GM18907 (cell line): ENCODE results near the gene CDON.

Experiments
- ATAC-seq: cut with Tn5 transposase; IDR thresholded peaks from one replicate; pipeline ENCODE4 v1.9.1; 2021; ENCODE audit warnings: mild to moderate bottlenecking, moderate library complexity; ENCODE audit not compliant: unreplicated experiment

CDON gene

DNA sequence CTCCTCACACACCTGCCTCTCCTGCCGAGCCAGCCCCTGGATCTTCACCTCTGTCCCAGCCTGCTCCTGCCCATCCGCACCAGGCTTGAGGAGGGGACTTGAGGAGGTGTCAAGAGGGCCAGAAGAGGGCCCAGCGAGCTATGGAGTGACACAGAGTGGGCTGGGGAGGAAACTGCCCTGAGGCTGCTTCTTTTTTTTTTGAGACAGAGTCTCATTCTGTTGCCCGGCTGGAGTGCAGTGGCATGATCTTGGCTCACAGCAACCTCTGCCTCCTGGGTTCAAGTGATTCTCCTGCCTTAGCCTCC is 21.9 kb upstream of the CDON start:
- ATAC-seq = no peak

DNA sequence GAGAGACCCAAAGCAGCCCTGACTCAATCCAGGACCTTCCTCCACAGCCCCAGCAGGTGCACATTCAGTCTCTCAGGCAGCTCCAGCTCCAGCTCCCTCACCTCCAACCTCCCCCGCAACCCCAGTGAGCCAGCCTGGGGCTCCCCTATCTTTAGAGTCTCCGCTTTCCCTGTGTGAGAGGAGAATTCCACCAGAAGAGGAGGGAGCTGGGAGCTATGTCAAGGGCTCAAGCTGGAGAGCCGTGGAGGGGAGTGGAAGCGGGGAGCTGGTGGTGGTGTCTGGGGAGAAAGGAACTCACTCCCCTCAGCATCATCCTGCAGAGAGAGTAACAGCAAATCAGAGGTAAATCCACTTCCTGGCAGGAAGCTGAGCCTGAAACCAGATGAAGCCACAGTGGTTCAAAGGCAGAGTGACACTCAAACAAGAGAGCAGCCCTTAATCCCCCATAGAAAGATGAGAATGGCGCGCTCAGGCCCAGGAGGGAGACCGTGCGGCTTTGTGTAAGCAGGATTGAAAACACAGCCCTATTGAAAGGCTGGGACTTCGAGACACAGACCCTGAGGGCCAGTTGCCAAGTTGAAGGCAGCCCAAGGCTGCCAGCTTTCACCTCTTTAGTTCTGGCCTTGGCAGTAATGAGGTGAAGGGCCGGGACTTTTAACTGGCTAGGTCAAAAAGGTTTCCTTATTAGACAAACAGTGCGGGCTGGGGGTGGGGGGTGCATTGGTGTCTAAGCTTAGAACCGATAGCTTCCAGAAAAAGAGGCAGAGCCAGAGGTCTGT is 21.4 kb upstream of the CDON start:
- no peak for ATAC-seq

DNA sequence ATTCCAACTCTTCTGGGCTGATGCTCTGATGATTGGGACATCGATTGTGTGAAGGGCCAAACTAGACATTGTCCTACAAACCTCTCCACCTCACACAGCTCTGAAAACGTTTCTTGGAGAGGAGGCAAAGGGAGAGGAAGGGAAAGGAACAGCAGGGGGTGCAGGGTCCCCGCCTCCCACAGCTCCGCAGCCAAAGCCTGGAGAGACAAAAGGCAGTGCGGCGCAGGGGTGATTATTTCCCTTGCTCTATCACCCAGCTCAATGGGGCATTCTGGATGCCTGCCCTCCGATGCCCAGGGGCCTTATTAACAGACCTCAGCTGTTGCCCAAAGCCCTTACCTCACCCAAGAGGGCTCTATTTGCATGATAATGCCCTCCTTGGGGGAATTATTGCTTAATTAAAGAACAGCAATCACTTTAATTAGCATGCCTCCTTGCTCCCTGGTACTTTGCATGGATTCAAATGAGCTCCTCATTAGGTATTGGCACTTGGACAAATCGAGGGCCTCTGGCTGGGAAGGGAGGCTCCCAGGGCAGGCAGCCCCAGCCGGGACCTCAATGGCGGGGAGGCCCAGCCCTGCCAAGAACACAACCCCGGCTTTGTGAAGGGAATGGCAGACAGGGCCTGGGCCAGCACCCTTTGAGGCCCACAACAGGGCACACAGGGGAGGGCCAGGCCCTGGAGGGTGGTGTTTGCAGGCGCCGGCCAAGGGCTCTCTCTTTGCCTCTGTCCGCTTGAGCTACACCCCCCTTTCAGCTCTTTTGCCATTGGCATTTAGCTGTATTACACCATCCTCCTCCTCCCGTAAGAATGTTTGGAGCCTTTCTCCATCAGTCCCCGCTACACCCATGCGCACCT is 19.8 kb upstream of the CDON start:
- ATAC-seq = no peak

DNA sequence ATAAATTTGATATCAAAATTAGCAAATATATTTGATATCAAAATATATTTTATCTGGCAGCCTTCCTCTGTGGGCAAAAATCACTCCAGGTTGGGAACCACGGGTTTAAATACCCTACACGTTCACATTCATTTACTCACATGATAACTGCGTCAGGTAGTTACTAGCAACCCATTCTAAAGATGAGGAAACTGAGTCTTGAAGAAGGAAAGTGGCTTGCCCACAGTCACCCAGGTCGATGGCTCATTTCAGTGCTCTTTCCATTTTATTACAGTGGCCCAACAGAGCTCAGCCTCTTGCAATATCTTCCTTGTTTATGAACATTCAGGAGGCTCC is 19.2 kb upstream of the CDON start:
- ATAC-seq = no peak

DNA sequence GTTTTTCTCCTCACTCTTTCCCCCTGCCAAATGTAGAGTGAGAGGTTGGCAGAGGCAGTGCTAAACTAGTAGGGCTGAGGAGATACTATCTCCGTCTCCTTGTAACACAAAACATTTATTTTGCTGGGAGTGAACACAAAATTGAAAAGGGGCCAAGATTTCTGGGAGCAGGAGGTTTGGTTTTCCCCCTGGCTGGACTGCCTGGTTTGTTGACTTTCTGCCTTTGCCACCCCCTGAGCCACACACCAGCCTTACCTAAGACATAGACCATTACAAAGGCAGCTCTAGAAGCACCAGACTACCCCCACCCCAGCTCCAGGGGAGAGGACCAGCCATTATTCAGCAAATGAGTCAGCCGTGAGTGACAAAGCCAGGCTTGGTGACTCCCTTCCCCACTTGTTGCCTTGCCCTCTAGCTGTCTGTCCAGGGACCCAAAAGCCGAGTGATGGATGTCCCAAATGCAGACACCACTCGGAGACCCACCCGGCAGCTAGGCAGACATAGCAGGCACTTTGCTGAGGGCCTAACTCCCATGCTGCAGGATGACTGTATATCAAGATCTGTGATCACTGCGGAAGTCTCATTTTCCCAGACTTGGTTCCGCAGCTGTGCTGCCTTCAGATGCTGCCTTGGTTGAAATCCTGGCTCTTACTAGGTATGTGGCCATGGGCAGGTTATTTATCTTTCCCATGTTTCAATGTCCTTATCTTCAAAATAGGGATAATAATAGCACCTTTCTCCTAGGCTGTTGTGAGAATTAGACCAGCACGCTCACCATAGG is 17.7 kb upstream of the CDON start:
- no peak for ATAC-seq

DNA sequence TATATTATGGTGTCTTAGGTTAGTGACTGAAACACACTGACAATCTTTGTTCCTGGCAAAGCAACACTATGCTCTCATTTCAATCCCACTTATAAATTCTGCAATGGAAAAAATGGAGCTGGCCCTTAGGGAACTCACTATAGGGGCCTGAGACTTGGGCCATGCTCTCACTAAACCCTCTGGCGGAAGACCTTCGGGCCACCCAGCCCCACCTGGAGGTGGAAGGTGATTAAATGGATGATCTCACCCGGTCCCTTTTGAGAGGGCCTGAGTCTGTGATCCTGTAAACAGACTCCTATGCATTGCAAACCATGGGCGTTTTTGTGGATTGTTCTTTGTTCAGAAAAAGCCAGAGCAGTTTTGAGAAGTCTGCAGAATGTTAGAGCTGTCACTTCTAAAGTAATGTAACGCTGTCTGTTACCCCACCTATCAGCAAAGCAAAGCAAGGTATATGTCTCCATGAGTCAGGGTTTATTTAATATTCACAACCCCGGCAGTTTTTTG is 17.0 kb upstream of the CDON start:
- no peak for ATAC-seq

DNA sequence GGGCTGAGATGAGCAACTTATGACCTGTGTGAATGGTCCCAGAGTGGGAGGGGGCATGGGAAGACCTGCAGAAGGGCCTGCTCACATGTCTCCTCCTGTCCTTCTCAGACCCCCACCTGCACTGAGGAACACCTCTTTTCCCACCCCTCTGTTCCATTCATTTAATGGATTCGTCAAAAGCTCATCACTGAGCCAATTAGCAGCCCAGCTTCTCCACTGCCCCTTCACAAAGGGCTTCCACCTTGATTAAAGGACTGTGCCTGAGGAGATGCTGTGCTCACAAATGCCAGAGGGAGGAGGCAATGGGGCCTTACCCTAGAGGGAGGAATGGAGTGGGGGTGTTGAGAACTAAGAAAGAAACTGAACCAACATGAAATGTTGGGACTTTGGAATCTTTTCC is 14.0 kb upstream of the CDON start:
- ATAC-seq = no peak

DNA sequence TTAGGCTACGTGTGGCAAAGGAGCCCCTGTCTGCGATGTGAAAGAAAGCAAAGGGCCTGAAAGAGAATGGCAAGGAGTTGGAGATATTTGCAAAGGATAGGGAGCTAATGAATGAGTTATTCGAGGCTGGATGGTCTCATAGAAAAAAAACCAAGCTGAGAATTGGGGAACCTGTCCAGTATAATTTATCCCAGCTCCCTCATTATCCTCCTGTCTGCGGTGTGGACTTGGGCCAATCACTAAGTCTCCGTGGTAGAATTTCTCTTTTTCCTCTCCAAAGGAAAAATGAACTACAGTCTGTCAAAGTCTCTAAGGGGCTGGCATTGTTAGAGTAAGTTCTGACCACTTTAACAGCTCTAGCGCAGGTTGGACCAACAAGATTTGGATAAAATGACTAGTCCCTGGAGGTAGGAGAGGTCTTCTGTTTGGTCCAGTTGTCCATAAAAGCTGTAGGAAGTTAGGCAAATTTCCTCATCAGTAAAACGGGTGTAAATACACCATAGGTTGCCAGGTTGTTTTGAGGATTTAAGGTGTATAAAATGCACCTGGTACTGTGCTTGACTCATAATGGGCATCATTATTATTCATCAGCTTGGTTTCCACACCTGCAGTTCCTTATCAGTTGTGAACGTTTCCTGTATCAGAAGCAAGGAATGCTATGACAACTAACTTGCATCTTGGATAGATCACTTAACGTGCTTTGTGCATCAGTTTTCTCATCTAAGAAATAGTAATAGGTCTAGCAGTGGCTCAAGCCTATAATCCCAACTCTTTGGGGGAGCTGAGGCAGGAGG is 10.3 kb upstream of the CDON start:
- no peak for ATAC-seq

DNA sequence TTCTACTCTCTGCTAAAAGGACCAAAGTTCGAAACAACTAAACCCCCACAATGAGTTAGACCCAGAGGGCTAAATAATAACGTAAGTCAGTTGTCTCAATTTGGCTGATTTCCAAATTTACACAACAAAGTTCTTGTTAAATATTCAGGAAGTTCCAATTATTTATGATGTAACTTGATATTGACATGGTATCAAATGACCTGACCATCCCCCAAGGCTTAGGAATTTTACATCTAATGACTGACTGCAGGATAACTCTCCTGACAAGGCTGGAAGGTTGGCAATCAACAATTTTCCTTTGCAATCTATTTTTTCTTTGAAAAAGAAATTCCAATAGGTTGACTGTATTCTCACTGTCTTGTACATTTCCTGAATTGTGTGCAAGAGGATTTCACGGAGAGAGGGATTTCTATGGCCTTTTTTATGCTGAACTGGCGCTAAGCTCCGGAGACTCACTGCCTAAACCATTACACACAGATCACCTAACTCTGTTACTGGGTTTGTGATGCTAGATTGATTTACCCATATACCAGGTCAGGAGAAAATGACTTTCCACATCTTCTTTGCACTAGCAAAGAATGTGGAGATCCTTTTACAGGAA is 9.6 kb upstream of the CDON start:
- no peak for ATAC-seq

DNA sequence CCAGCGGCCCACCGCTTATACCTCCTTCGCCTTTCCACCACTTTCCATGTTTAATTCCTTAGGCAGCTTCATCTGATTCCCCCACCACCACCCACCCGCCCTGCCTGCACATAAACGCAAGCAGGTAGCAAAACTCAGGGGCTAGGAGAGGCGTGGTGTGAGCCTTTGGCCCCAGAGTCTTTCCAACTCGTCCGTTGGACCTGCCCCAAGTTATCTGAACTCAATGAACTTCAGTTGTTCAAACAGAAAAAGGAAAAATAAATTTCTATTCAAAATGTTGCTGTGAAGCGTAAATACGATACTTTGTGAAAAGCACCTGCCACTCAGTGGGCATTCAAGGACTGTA is 814 bp upstream of the CDON start:
- no peak for ATAC-seq

DNA sequence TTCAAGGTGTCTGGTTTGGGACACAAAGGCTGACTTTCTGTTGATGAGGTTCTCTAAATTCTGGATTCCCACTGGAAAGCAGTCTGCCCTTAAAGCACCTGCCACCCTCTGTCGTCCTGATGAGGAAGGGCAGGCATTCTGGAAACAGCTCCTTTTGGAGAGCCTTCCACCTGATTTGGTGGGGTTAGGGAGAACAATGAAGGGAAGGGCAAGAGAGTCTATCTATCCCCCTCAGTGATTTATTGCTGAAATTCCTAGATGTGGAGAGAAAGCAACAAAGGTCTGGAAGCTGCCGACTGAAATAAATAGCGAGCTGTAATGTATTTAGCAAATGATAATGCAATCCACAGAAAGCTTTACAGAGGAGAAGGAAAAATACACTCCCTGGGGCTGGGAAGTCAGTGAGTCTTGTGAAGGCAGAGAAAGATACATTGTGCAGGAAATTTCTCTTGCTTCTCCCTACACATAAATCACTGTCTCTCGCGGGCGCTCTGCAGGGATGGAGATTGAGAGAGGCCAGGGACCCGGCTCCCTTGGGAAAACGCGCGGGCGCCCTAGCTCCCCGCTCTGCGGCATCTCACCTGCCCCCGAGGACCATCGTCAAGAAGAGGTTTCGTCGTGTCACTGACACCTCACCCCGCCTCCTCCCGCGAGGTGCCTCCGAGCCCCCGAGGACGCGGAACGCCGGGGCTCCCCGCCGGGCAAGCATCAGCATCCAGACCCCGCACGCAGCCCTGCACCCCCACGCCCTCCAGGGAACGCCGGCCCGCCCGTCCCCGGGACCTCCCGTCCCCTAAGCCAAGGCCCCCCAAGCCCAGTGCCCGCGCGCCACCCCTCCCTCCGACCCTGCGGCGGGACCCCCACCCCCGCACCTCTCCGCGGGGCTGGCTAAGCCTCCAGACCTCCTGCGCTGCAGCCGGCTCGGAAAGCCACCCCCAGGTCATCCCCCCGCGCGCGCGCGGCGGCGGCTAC is 673 bp downstream of the CDON start:
- peak; percentile 3 for ATAC-seq

DNA sequence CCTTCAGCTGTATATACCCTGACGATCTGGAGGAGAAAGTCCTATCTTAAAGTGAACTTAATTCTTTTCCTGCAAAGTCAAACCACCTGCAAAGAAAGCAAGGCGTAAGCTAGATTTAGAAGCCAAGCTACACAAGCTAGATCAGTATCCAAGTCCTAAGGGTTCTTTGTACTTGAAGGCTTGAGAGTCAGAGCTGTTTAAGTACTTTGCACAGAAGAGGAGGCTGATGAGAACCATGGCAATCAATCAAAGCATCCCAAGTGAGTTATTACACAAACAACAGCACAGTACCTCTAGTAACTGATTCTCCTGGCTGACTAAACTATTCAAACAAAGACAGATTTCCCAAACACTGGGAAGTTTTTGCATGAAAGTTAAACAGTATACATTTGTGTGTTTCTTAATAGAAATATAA is 1.9 kb downstream of the CDON start:
- ATAC-seq = no peak

DNA sequence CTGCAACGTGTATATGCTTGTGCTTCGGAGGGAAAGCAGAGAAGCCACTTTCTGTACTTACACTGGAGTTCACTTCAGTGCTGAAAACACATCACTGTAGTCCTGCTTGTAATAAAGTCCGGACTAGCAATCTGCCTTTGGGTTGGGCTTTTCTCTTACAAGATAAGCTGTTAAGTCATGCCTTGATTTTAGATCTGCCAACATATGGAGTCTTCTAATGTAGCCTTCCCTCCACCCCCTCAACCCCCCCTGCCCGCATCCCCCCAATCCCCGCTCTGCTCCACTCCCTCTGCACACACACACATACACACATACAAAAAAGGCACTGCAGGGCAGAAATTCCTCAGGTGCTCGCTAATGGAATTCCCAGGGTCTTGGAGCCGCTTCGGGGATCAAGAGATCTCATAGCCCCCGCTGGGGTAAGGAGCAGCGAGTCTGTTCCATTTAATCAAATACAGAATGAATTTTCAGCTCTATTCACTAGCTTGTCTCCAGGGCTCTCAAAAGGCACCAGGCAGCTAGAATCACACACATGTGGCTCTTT is 3.4 kb downstream of the CDON start:
- ATAC-seq = no peak

DNA sequence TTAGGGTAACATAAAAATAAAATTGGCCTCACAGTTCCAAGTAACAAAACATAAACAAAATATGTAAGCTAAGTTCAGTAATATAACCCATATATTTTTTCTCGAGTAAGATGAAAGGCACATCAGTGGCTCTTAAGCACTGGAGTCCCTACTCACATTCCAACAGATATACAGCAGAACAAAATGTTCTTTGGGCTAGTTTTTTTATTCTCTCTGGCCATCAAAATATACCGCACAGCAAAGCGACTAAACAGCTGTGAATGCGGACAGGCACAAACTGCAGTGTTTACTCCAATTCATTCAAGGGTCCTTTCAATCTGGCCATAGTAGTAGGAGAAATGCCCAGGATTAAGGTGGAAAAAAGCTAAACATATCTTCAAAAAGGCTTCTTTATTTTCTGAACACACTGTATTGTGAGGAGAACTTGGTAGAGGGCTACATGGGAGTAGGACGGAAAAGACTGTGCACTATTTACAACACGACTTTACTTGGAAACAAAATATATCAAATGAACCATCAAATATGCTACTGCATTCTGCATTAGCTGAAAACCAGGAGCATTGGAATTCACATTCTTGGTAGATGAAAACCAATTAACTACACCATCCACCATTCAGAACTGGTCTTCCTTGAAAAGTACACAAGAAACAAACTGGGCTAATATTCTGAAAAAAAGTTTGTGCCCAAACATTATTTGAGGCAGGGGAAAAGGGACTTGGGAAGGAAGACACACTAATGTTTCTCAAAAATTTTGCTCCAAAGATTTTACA is 4.4 kb downstream of the CDON start:
- no peak for ATAC-seq

DNA sequence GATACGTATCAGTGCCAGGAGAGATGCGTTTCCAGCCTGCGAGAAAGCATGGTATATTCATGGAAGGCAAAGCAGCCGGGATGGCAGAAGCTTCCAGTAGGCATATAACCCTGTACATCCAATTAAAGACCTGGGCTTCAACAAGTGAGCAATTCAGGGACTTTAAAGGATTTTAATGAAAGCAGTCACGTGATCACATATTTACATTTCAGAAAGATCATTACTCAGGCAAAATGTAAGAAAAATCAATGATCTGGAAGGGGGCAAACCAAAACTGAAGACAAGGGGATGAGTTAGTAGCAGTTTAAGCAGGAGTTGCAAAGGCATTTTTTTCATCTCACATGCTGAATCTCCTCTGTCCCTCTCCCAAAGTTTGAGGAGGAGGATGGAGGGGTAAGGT is 7.8 kb downstream of the CDON start:
- ATAC-seq = no peak

DNA sequence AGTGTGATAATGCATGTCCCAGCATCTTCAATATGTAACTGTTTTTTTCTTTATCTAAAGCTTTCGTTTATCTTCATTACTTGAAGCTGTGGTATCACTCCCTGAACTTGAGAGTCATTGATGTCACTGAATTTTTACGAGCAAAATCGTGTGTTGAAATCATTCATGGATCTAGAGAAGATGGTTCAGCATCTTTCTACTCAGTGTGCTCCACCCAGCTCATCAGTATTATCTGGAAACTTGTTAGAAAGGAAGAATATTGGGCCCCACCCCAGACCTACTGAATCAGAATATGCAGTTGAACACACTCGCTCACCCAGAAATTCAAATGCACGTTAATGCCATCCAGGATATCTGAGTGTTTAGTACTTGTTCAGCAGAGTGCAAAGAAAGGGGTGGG is 8.3 kb downstream of the CDON start:
- ATAC-seq = no peak

DNA sequence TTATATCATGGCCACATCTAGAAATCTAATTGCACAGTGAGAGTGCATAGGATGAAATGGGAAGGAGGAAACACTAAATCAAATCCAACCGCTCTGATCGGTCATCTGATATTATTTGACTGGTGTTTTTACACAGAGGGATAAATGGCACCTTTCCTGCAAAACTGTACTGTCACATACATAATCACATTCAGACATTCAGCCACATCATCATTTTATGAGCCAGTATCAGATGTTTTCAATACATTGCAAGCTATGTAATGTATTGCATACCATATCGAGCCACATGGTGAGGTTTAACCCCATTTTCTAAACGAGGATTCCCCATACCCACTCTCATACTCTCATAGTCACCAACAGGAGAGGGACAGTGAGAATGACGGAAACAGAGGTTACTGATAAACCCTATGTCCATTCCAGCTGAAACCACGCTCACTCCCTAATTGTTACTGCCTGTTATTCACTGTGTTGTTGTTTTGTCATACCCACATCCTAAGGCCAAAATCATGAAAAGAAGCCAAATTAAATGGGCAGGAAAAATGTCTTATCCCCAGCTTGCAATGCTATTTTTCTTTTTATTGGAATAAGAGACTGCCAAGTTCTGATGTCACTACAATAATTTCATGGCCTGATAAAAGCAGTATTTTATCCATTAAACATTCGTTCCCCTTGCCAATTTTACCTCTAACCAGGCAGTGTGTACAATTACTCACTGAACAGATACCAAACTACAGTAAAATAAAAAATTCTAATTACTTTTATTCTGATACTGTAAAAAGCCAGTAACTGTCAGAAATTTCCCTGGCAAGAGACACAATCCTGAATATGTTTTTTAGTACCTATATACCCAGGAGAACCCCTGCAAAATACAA is 9.0 kb downstream of the CDON start:
- no peak for ATAC-seq
